Activated CD8-positive, alpha-beta memory T cell treated with anti-CD3 and anti-CD28 coated beads, Interleukin-2, amount 50 U/mL, for 24 hours (primary cell): ENCODE measurements around the gene COL9A1.

Experiments used
- DNase-seq: peaks from one replicate; pipeline ENCODE4 v3.0.0-alpha.2; 2020; ENCODE audit errors: extremely low read depth

The COL9A1 gene

GRCh38 chr6:70172252-70172651, 130.6 kb downstream of the COL9A1 start:
- DNase-seq: no peak

GRCh38 chr6:70171236-70171635, 131.6 kb downstream of the COL9A1 start:
- no peak for DNase-seq

DNA sequence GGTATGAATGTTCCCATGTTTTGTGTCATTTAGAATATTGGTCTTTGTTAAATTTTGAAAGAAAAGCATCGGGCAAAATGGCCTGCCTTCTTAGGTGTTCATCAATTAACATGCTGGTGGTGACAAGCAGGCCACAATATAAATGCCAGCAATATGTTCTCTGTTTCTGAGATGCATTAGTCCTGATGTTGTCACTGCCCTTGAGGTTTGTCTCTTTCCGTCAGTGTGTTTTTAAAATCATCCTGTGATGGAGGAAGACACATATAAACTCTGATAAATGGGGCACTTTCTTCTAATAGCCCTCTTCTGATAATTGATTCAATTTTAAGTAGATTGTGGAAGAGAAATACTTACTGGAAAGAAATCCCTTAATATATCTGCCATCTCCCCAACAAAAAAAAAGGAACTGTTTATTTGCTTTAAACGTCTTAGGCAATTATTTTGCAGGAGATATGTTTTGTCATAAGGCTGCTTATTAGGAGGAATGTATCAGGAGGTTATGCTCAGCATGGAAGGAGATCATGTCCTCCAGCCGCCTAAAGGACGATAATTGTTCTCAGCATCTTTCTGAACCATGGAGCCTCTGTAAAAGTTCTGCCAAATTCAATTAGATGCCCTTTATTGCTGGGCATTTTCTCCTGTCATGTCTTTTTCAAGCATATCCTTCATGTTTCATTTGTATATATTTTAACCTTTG, 134.1 kb downstream of the COL9A1 start:
- DNase-seq: no peak
